HepG2 (cell line): Measurements from ENCODE around the gene IPCEF1. TPM values are rescaled to one million over a fixed set of nuclear protein-coding genes. Genes with fewer than 3 reads are reported as not detected.

ENCODE experiments used
- ATAC-seq: fragments of 200-7000 bp; cut with Tn5 transposase; 3 replicates; pipeline ENCODE4 v1.9.1; 2020; ENCODE audit warnings: mild to moderate bottlenecking, moderate library complexity
- BruUV-seq: library from RNA; stranded (reverse); fragments of 400-500 nt; replicated peaks from 2 replicates; lab custom pipeline; 2021; lab: Mats Ljungman, UMichigan
- CTCF ChIA-PET: fragments of 300-600 bp; formaldehyde crosslinking; extraction: SDS; loops from one replicate; lab custom pipeline; 2021; ENCODE audit warnings: low total read pairs, inconsistent platforms, low intra/inter-chr PET ratio; lab: Yijun Ruan, JAX
- POLR2A ChIA-PET: fragments of 350-600 bp; sonication (Branson Sonifier 250); formaldehyde crosslinking; loops from one replicate; lab custom pipeline; 2020; ENCODE audit warnings: antibody characterized with exemption, inconsistent platforms; lab: Yijun Ruan, JAX
- DNase-seq: peaks from one replicate; pipeline ENCODE4 v3.0.0-alpha.2; 2015; ENCODE audit warnings: low spot score
- FAIRE-seq: peaks from 3 replicates; lab custom pipeline; 2011; peaks lifted over from hg19 to GRCh38; lab: Jason Lieb, UNC
- H2AFZ ChIP-seq: one replicate; pipeline ENCODE4 v1.6.1; 2011; ENCODE audit warnings: low read length, inconsistent platforms
- H3K27ac ChIP-seq: fragments of 300-600 bp; 3 replicates; pipeline ENCODE4 v1.8.0; 2011; ENCODE audit warnings: mixed run types, mild to moderate bottlenecking, mixed read lengths, low read length, inconsistent platforms; ENCODE audit not compliant: insufficient read depth; ENCODE audit errors: extremely low read length
- H3K27me3 ChIP-seq, 2 experiments: fragments of 200-600 bp in 1 of 2; 2 replicates in 1 of 2; 3 replicates in 1 of 2; pipeline versions ENCODE4 v1.6.0 to v1.8.0; 2011; ENCODE audit warnings: low read length in 2 of 2, mild to moderate bottlenecking in 2 of 2, moderate library complexity in 2 of 2, inconsistent platforms in 1 of 2; ENCODE audit not compliant: insufficient read depth in 2 of 2, control insufficient read depth in 1 of 2
- H3K36me3 ChIP-seq, 2 experiments: fragments of 200-600 bp in 1 of 2; replicated peaks in 1 of 2; 2 replicates in 1 of 2; 3 replicates in 1 of 2; pipeline versions ENCODE4 v1.5.1 to v1.8.0; 2011; ENCODE audit warnings: low read length in 2 of 2, inconsistent platforms in 1 of 2; ENCODE audit not compliant: insufficient read depth in 2 of 2, control insufficient read depth in 1 of 2
- H3K4me1 ChIP-seq: 2 replicates; pipeline ENCODE4 v1.5.1; 2012; ENCODE audit warnings: low read length, inconsistent platforms; ENCODE audit not compliant: insufficient read depth
- H3K4me2 ChIP-seq: 2 replicates; pipeline ENCODE4 v1.6.0; 2011; ENCODE audit warnings: low read depth, low read length, inconsistent platforms
- H3K4me3 ChIP-seq, 3 experiments: fragments of 200-600 bp in 1 of 3; sonication (generic), shearing (Covaris generic) in 1 of 3; replicated peaks in 1 of 3; 2 replicates each; pipeline ENCODE4 v1.5.1; 2011 to 2016; ENCODE audit warnings: low read length in 3 of 3, inconsistent platforms in 2 of 3, low read depth in 2 of 3, mild to moderate bottlenecking in 2 of 3, control low read depth in 1 of 3, mixed read lengths in 1 of 3; ENCODE audit not compliant: insufficient read depth in 1 of 3
- H3K79me2 ChIP-seq: one replicate; pipeline ENCODE4 v1.6.1; 2011; ENCODE audit warnings: low read length, inconsistent platforms; ENCODE audit not compliant: insufficient read depth
- H3K9ac ChIP-seq: 2 replicates; pipeline ENCODE4 v1.6.0; 2011; ENCODE audit warnings: mild to moderate bottlenecking, low read depth, low read length, inconsistent platforms; ENCODE audit not compliant: insufficient read depth
- H3K9me3 ChIP-seq: 2 replicates; pipeline ENCODE4 v1.5.1; 2012; ENCODE audit warnings: mild to moderate bottlenecking, low read length
- H4K20me1 ChIP-seq: 2 replicates; pipeline ENCODE4 v1.6.0; 2011; ENCODE audit warnings: inconsistent platforms, mild to moderate bottlenecking, low read length, moderate library complexity; ENCODE audit not compliant: insufficient read depth
- CHD2 ChIP-seq: IDR thresholded peaks from 2 replicates; pipeline ENCODE4 v1.6.1; 2011; ENCODE audit warnings: low read depth, low read length, improper control_type of control experiment
- ETV5 ChIP-seq: IDR thresholded peaks from 2 replicates; pipeline ENCODE4 v1.6.1; 2018; ENCODE audit warnings: missing biosample characterization, missing genetic modification reagents, inconsistent platforms, borderline replicate concordance
- FOXA3 ChIP-seq: IDR thresholded peaks from 2 replicates; pipeline ENCODE4 v1.6.1; 2016; ENCODE audit warnings: missing genetic modification reagents, missing compliant biosample characterization
- FOXO1 ChIP-seq: sonication (generic); formaldehyde crosslinking; IDR thresholded peaks from 2 replicates; pipeline ENCODE4 v1.4.0; 2020; ENCODE audit warnings: missing genetic modification reagents
- MNT ChIP-seq: fragments of 450-650 bp; IDR thresholded peaks from 2 replicates; pipeline ENCODE4 v1.6.1; 2016
- RNF219 ChIP-seq: sonication (generic); formaldehyde crosslinking; IDR thresholded peaks from 2 replicates; pipeline ENCODE4 v1.5.0; 2020; ENCODE audit warnings: mild to moderate bottlenecking, missing genetic modification reagents
- SMARCC2 ChIP-seq: fragments of 450-650 bp; IDR thresholded peaks from 2 replicates; pipeline ENCODE4 v1.6.1; 2017; ENCODE audit warnings: antibody characterized with exemption, mild to moderate bottlenecking
- SOX5 ChIP-seq: IDR thresholded peaks from 2 replicates; pipeline ENCODE4 v1.6.1; 2016; ENCODE audit warnings: borderline replicate concordance
- TCF7L2 ChIP-seq: IDR thresholded peaks from 2 replicates; pipeline ENCODE4 v1.6.1; 2011; ENCODE audit warnings: mild to moderate bottlenecking, low read depth, low read length, moderate library complexity
- TOE1 ChIP-seq: sonication (generic); formaldehyde crosslinking; IDR thresholded peaks from 2 replicates; pipeline ENCODE4 v1.4.0; 2020; ENCODE audit warnings: mild to moderate bottlenecking, missing genetic modification reagents
- TP53 ChIP-seq: sonication (generic); formaldehyde crosslinking; conservative IDR thresholded peaks from 2 replicates; pipeline ENCODE4 v1.4.0; 2020; ENCODE audit warnings: missing genetic modification reagents
- ZNF142 ChIP-seq: sonication (generic); formaldehyde crosslinking; IDR thresholded peaks from 2 replicates; pipeline ENCODE4 v1.4.0; 2020; ENCODE audit warnings: missing genetic modification reagents
- ZNF460 ChIP-seq: sonication (generic); formaldehyde crosslinking; IDR thresholded peaks from 2 replicates; pipeline ENCODE4 v1.5.1; 2020; ENCODE audit warnings: missing genetic modification reagents, mild to moderate bottlenecking, borderline replicate concordance
- ZNF556 ChIP-seq: sonication (generic); formaldehyde crosslinking; IDR thresholded peaks from 2 replicates; pipeline ENCODE4 v1.4.0; 2020; ENCODE audit warnings: mild to moderate bottlenecking, missing genetic modification reagents, borderline replicate concordance
- ZNF572 ChIP-seq: sonication (generic); formaldehyde crosslinking; IDR thresholded peaks from 2 replicates; pipeline ENCODE4 v1.5.1; 2020; ENCODE audit warnings: mild to moderate bottlenecking, missing genetic modification reagents
- ZNF652 ChIP-seq: IDR thresholded peaks from 2 replicates; pipeline ENCODE4 v1.6.1; 2016; ENCODE audit warnings: low read depth, borderline replicate concordance
- ZNF891 ChIP-seq: sonication (generic); formaldehyde crosslinking; IDR thresholded peaks from 2 replicates; pipeline ENCODE4 v1.5.0; 2020; ENCODE audit warnings: mild to moderate bottlenecking, missing genetic modification reagents
- WGBS: methylation state at CpG from one replicate; pipeline ENCODE4 v1.1.6; 2017; ENCODE audit warnings: low lambda C conversion rate; 5-methylcytosine and 5-hydroxymethylcytosine counted together
- in situ Hi-C: cut with HindIII; loops from 2 replicates; pipeline ENCODE4 v1.10.0; 2017; ENCODE audit warnings: low pct_unique_long_range_greater_than_20kb; ENCODE audit not compliant: extremely low pct_ligation_motif_present
- intact Hi-C: fragments of 100-400 bp; cut with micrococcal nuclease; formaldehyde crosslinking; loops from one replicate; pipeline ENCODE4 v1.10.0; 2022; ENCODE audit not compliant: unreplicated experiment
- polyA plus RNA-seq, 8 experiments: library from polyadenylated mRNA; depleted of rRNA in 3 of 8; stranded (reverse) in 7 of 8; unstranded in 1 of 8; fragments of >200 nt; fragmentation: Illumina TruSeq in 4 of 8; extraction: Trizol in 4 of 8; gene quantifications; 2 replicates each; pipeline versions ENCODE4 v1.2.1 to v1.2.3, GENCODE V29; 2011 to 2016; ENCODE audit warnings: low read depth in 4 of 8, missing spikeins in 1 of 8, mixed read lengths in 1 of 8; ENCODE audit not compliant: insufficient read depth in 1 of 8
- total RNA-seq, 5 experiments: library from RNA; depleted of rRNA; stranded (reverse); fragments of >200 nt; fragmentation: Illumina TruSeq; extraction: Trizol; gene quantifications; 2 replicates each; pipeline ENCODE4 v1.2.3, GENCODE V29; 2016; ENCODE audit warnings: low read depth in 1 of 5

IPCEF1 gene
- total and polyA plus RNA-seq, 2 of the 13 experiments (the other 11 are each of a cell fraction or from before 2014, with no cell fraction given) = 0.03 TPM; not detected in 1

- TF ChIP-seq FOXA3 (CRISPR knock-in tag) (no peak), TP53 (CRISPR knock-in tag) (no peak), SOX5 (CRISPR knock-in tag) (no peak), ZNF460 (no peak), TCF7L2 (no peak)
Measured at GRCh38 chr6:154252678-154253077, 103.9 kb downstream of the IPCEF1 start (continued).

GRCh38 chr6:154251116-154251515 lies 105.5 kb downstream of the IPCEF1 start:
- no peak overlapping the region for H2AFZ ChIP-seq
- intact Hi-C loops (no loop called here), in situ Hi-C loops (no loop called here)
- no peaks in the 10 kb centered on the region for H3K79me2 ChIP-seq
- no peak for FAIRE-seq
- 1% methylated on average over 4 of the region's 4 CpGs for WGBS
- BruUV-seq = no TSS peak
- H3K9ac ChIP-seq = no peak overlapping the region
- CTCF ChIA-PET = no interaction called here
- H4K20me1 ChIP-seq = no peaks in the 10 kb centered on the region
- no peak for DNase-seq
- no peak for TF ChIP-seq ZNF572
- no peak for TF ChIP-seq SMARCC2
- TF ChIP-seq ZNF891 (CRISPR knock-in tag) = no peak
- TF ChIP-seq TOE1 (CRISPR knock-in tag) = no peak
- TF ChIP-seq MNT = no peak
- no peak for TF ChIP-seq ZNF652 (CRISPR knock-in tag)
- TF ChIP-seq FOXO1 = no peak
- no peak for TF ChIP-seq CHD2
- TF ChIP-seq ZNF556 (CRISPR knock-in tag) = no peak
- no peak for TF ChIP-seq ETV5 (CRISPR knock-in tag)
- no peak for TF ChIP-seq ZNF142
- TF ChIP-seq RNF219 (CRISPR knock-in tag) = no peak
- H3K4me1 ChIP-seq = no peaks in the 10 kb centered on the region
- no peak overlapping the region for H3K4me2 ChIP-seq
- ATAC-seq = no peak
- H3K9me3 ChIP-seq = 0 out of 2 replicates have a peak, but pooled peaks cover 7% of the 10 kb centered on the region
- no peaks in the 10 kb centered on the region for H3K36me3 ChIP-seq
- POLR2A ChIA-PET = no interaction called here
- H3K27me3 ChIP-seq = peaks cover 0 to 15% of the 10 kb centered on the region in 2 experiments; a peak in 2 of 5 replicates
- no peak overlapping the region for H3K4me3 ChIP-seq
- H3K27ac ChIP-seq = no peak overlapping the region
